Endothelial cell of umbilical vein (primary cell): ENCODE measurements around the gene JMJD6. TPM values are rescaled to one million over a fixed set of nuclear protein-coding genes. Genes with fewer than 3 reads are reported as not detected.

ENCODE experiments used
- BruUV-seq: library from RNA; stranded (reverse); fragments of 400-500 nt; replicated peaks from 2 replicates; lab custom pipeline; 2021; lab: Mats Ljungman, UMichigan
- CTCF ChIA-PET: fragments of 300-600, 350-600 bp; sonication (Branson Sonifier 250); formaldehyde crosslinking; loops from one replicate; lab custom pipeline; 2021; ENCODE audit warnings: antibody characterized with exemption, inconsistent platforms; lab: Charles Lee
- POLR2A ChIA-PET: fragments of 300-600, 350-600 bp; sonication (Branson Sonifier 250); formaldehyde crosslinking; loops from one replicate; lab custom pipeline; 2021; ENCODE audit warnings: antibody characterized with exemption, inconsistent platforms; lab: Charles Lee
- DNase-seq: peaks from one replicate; pipeline ENCODE4 v3.0.0-alpha.2; 2011; ENCODE audit warnings: low read depth, low spot score
- FAIRE-seq: peaks from 2 replicates; lab custom pipeline; 2011; peaks lifted over from hg19 to GRCh38; lab: Jason Lieb, UNC
- H2AFZ ChIP-seq: 2 replicates; pipeline ENCODE4 v1.6.0; 2012; ENCODE audit warnings: low read depth, low read length, control low read depth, inconsistent platforms
- H3K27ac ChIP-seq: 2 replicates; pipeline ENCODE4 v1.5.1; 2011; ENCODE audit warnings: low read depth, mild to moderate bottlenecking, control low read depth, low read length, moderate library complexity; ENCODE audit not compliant: insufficient read depth
- H3K27me3 ChIP-seq, 2 experiments: 2 replicates each; pipeline versions ENCODE4 v1.6.0 to v1.6.1; 2011; ENCODE audit warnings: low read length in 2 of 2, mixed read lengths in 1 of 2; ENCODE audit not compliant: control insufficient read depth in 2 of 2, insufficient read depth in 2 of 2
- H3K36me3 ChIP-seq, 2 experiments: 2 replicates in 1 of 2; 3 replicates in 1 of 2; pipeline ENCODE4 v1.5.1; 2011; ENCODE audit warnings: low read length in 2 of 2, mild to moderate bottlenecking in 1 of 2, moderate library complexity in 1 of 2; ENCODE audit not compliant: control insufficient read depth in 2 of 2, insufficient read depth in 2 of 2; ENCODE audit errors: extremely low read depth in 1 of 2
- H3K4me1 ChIP-seq: 3 replicates; pipeline ENCODE4 v1.5.1; 2011; ENCODE audit warnings: mild to moderate bottlenecking, low read length; ENCODE audit not compliant: control insufficient read depth, insufficient read depth; ENCODE audit errors: extremely low read depth
- H3K4me2 ChIP-seq: 2 replicates; pipeline ENCODE4 v1.6.1; 2011; ENCODE audit warnings: low read length, control low read depth, mixed read lengths; ENCODE audit not compliant: insufficient read depth
- H3K4me3 ChIP-seq, 3 experiments: fragments of 200-600 bp in 1 of 3; sonication (generic), shearing (Covaris generic) in 1 of 3; replicated peaks in 1 of 3; 2 replicates each; pipeline ENCODE4 v1.5.1; 2011 to 2016; ENCODE audit warnings: control low read depth in 3 of 3, low read length in 3 of 3, mild to moderate bottlenecking in 2 of 3, inconsistent platforms in 1 of 3, low read depth in 1 of 3, moderate library complexity in 1 of 3; ENCODE audit not compliant: insufficient read depth in 1 of 3
- H3K79me2 ChIP-seq: 2 replicates; pipeline ENCODE4 v1.6.0; 2012; ENCODE audit warnings: low read length, inconsistent platforms; ENCODE audit not compliant: control insufficient read depth, insufficient read depth
- H3K9ac ChIP-seq: replicated peaks from 2 replicates; pipeline ENCODE3; 2011; ENCODE audit warnings: low read length, control low read depth; ENCODE audit not compliant: insufficient read depth; ENCODE audit errors: extremely low read depth
- H3K9me1 ChIP-seq: replicated peaks from 3 replicates; pipeline ENCODE4 v1.6.0; 2011; ENCODE audit warnings: mild to moderate bottlenecking, low read length; ENCODE audit not compliant: control insufficient read depth, insufficient read depth; ENCODE audit errors: extremely low read depth
- H3K9me3 ChIP-seq: replicated peaks from 2 replicates; pipeline ENCODE4 v1.5.1; 2012; ENCODE audit warnings: low read length, inconsistent platforms; ENCODE audit not compliant: control insufficient read depth, insufficient read depth
- H4K20me1 ChIP-seq: replicated peaks from 2 replicates; pipeline ENCODE3; 2011; ENCODE audit warnings: mild to moderate bottlenecking, low read length; ENCODE audit not compliant: control insufficient read depth, insufficient read depth; ENCODE audit errors: extremely low read depth
- CTCF ChIP-seq, 2 donors: IDR thresholded peaks; 1 replicate in 1 of 2; 2 replicates in 1 of 2; pipeline ENCODE4 v1.5.1; 2011; ENCODE audit warnings: low read length in 2 of 2, mild to moderate bottlenecking in 2 of 2, moderate library complexity in 2 of 2, control low read depth in 1 of 2, inconsistent platforms in 1 of 2, low read depth in 1 of 2; ENCODE audit not compliant: insufficient read depth in 1 of 2; ENCODE audit errors: extremely low read depth in 1 of 2
- EZH2 ChIP-seq: IDR thresholded peaks from 2 replicates; pipeline ENCODE4 v1.6.1; 2012; ENCODE audit warnings: borderline replicate concordance, low read depth, mild to moderate bottlenecking, moderate library complexity, low read length, inconsistent platforms; ENCODE audit not compliant: severe bottlenecking
- FOS ChIP-seq: IDR thresholded peaks from 2 replicates; pipeline ENCODE4 v1.6.1; 2011; ENCODE audit warnings: mild to moderate bottlenecking, low read length, moderate library complexity, borderline replicate concordance; ENCODE audit not compliant: insufficient read depth
- GATA2 ChIP-seq: IDR thresholded peaks from 2 replicates; pipeline ENCODE4 v1.7.0; 2011; ENCODE audit warnings: low read depth, mild to moderate bottlenecking, moderate library complexity, mixed read lengths, low read length; ENCODE audit not compliant: insufficient read length, insufficient read depth
- JUN ChIP-seq: IDR thresholded peaks from 2 replicates; pipeline ENCODE4 v1.6.1; 2011; ENCODE audit warnings: borderline replicate concordance, low read depth; ENCODE audit not compliant: insufficient read length, insufficient read depth
- MYC ChIP-seq: IDR thresholded peaks from one replicate; pipeline ENCODE4 v1.6.1; 2011; ENCODE audit warnings: mild to moderate bottlenecking, low read depth, low read length
- POLR2A ChIP-seq: IDR thresholded peaks from 2 replicates; pipeline ENCODE4 v1.6.1; 2012; ENCODE audit warnings: low read depth, mild to moderate bottlenecking, control low read depth, low read length
- POLR2AphosphoS5 ChIP-seq: IDR thresholded peaks from 2 replicates; pipeline ENCODE4 v1.6.1; 2012; ENCODE audit warnings: low read depth, mild to moderate bottlenecking, control low read depth, low read length, moderate library complexity; ENCODE audit not compliant: insufficient read depth
- dilution Hi-C: fragments of 300-500 bp; cut with MboI; formaldehyde crosslinking; loops from one replicate; pipeline ENCODE4 v1.15.0; 2019; ENCODE audit warnings: low sequenced_read_pairs; ENCODE audit not compliant: extremely low pct_ligation_motif_present
- intact Hi-C: fragments of 100-400 bp; cut with micrococcal nuclease; formaldehyde crosslinking; loops from one replicate; pipeline ENCODE4 v1.10.0; 2022
- polyA plus RNA-seq, 4 experiments: library from polyadenylated mRNA; depleted of rRNA in 3 of 4; stranded (reverse) in 3 of 4; unstranded in 1 of 4; fragments of >200 nt; gene quantifications; 2 replicates each; pipeline versions ENCODE4 v1.2.1 to v1.2.3, GENCODE V29; 2011 to 2012; ENCODE audit warnings: missing spikeins in 1 of 4
- total RNA-seq: library from RNA; stranded (reverse); gene quantifications from 2 replicates; pipeline ENCODE4 v1.2.3, GENCODE V29; 2021
- TF ChIP-seq, protein P1 (sequence below): IDR thresholded peaks from 2 replicates; pipeline ENCODE4 v1.6.1; 2011; ENCODE audit not compliant: insufficient read depth, insufficient read length

The JMJD6 gene
- total and polyA plus RNA-seq, 2 donors (not counting 3 experiments of a cell fraction or from before 2014, with no cell fraction given) = 19.8 to 36.6 TPM

DNA sequence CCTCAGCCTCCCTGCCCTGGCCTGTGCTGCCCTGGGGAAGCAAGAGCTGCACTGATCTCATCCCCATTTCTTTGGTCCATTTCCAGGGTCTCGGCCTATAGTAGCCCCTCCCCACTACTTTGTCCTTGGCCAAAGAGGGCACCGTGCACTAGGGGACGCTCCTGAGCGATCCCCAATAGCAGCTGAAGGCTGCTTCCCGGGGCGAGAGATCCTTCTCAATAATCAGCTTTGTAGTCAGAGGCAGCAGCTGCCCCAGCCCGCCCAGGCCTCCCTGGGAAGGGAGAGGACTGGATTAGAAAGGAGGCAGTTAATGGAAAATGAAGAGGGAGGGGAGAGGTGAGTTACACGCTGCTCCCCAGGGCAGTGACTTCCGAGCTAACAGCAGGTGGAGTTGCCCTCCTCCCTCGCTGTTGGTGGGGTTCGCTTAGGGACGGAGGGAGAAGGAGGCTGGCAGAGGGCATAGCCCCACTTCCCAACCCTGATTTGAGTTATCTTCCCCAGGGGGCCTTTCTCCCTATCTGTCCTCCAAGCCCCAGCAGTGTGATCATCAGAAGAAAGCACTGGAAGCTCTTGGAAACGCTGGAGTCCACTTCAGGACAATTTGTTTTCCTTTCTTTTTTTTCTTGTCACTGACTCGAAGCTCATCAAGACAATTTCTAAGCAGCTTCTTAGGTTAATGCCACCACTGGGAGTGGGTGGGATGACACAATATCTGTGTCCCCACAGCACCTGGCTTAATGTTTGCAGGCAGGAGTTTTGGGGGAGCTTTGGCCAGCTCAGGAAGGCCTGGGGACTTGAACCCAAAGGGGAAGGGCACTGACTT, 18.2 kb downstream of the JMJD6 start:
- Histone ChIP-seq H2AFZ (no peak overlapping the region), H3K27ac (no peak overlapping the region), H3K27me3 (no peaks in the 10 kb centered on the region), H3K4me1 (peaks cover 22% of the 10 kb centered on the region), H4K20me1 (no peaks in the 10 kb centered on the region), H3K4me3 (no peak overlapping the region), H3K9me1 (no peaks in the 10 kb centered on the region), H3K9ac (no peak overlapping the region), H3K9me3 (no peaks in the 10 kb centered on the region), H3K4me2 (no peak overlapping the region), H3K36me3 (no peaks in the 10 kb centered on the region), H3K79me2 (peaks cover 61% of the 10 kb centered on the region)
- no TSS peak for BruUV-seq
- FAIRE-seq (no peak), DNase-seq (no peak)
- TF ChIP-seq POLR2A (no peak), CTCF (IDR thresholded peaks at IDR 0.05; ENCODE audit: extremely low read depth in 1 of 2, insufficient read depth in 1 of 2, low read depth in 1 of 2, low read length in 2 of 2) (peak; percentile 5 to 15)
- intact Hi-C loops (no loop called here), dilution Hi-C loops (no loop called here)
- CTCF ChIA-PET = interaction anchor here (1.0 to 5.9 kb wide), 6 partner anchors 9 to 185 kb away, joined by 3 to 43 read pairs (median 6); no protein-coding TSS in a partner anchor
- POLR2A ChIA-PET = no interaction called here

GRCh38 chr17:76706817-76707216, 19.6 kb downstream of the JMJD6 start:
- dilution Hi-C loops (no loop called here), intact Hi-C loops (no loop called here)
- Histone ChIP-seq H4K20me1 (no peaks in the 10 kb centered on the region), H3K4me2 (no peak overlapping the region), H3K9ac (no peak overlapping the region), H3K27me3 (no peaks in the 10 kb centered on the region), H3K36me3 (no peaks in the 10 kb centered on the region), H2AFZ (no peak overlapping the region), H3K79me2 (peaks cover 69% of the 10 kb centered on the region), H3K4me3 (no peak overlapping the region), H3K9me1 (no peaks in the 10 kb centered on the region), H3K4me1 (peaks cover 20% of the 10 kb centered on the region), H3K9me3 (no peaks in the 10 kb centered on the region), H3K27ac (no peak overlapping the region)
- no peak for DNase-seq
- FAIRE-seq = no peak
- CTCF ChIA-PET = interaction anchor here (5.9 kb wide), 1 partner anchor 25 kb away, joined by 43 read pairs; no protein-coding TSS in a partner anchor
- TF ChIP-seq JUN (no peak), CTCF (IDR thresholded peaks at IDR 0.05; ENCODE audit: extremely low read depth in 1 of 2, insufficient read depth in 1 of 2, low read depth in 1 of 2, low read length in 2 of 2) (no peak), EZH2 (no peak), POLR2A (no peak), MYC (no peak), FOS (no peak), POLR2AphosphoS5 (no peak), GATA2 (no peak)
- TF ChIP-seq, protein P1, sequence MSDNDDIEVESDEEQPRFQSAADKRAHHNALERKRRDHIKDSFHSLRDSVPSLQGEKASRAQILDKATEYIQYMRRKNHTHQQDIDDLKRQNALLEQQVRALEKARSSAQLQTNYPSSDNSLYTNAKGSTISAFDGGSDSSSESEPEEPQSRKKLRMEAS = no peak
- POLR2A ChIA-PET = no interaction called here
- no TSS peak for BruUV-seq
